G401 (cell line): ENCODE results near the gene TOGARAM2. TPM values are rescaled to one million over a fixed set of nuclear protein-coding genes. Genes with fewer than 3 reads are reported as not detected.

ENCODE experiments used
- DNase-seq: peaks from one replicate; pipeline ENCODE4 v3.0.0-alpha.2; 2015; ENCODE audit warnings: low spot score
- in situ Hi-C: cut with HindIII; loops from 2 replicates; pipeline ENCODE4 v1.10.0; 2016; ENCODE audit warnings: low sequenced_read_pairs, mixed read lengths
- total RNA-seq: library from RNA; depleted of rRNA; stranded (reverse); fragments of >200 nt; shearing (Covaris generic); gene quantifications from 2 replicates; pipeline ENCODE4 v1.2.3, GENCODE V29; 2014

Gene TOGARAM2
- total RNA-seq, 1 experiment from 2014 or later: 2.7 TPM

DNA sequence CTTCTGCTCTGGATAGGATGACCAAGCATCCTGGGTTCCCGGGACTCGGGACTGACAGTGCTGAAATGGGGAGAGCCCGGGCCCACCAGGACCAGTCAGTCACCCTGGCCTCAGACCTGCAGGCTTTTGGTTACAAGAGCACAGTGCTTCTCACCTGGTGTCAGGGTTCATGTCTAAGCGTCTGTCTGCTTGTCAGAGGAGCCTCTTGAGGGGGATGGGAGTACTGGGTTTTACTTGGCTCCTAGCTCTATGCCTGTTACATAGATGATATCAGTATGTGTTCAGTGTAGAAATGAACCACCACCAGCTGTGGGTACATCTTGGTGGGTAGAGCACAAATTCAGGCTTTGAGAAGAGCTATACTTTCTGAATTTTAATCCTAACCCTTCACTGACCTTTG lies 63.4 kb downstream of the TOGARAM2 start:
- in situ Hi-C loops: no loop called here
- no peak for DNase-seq

DNA sequence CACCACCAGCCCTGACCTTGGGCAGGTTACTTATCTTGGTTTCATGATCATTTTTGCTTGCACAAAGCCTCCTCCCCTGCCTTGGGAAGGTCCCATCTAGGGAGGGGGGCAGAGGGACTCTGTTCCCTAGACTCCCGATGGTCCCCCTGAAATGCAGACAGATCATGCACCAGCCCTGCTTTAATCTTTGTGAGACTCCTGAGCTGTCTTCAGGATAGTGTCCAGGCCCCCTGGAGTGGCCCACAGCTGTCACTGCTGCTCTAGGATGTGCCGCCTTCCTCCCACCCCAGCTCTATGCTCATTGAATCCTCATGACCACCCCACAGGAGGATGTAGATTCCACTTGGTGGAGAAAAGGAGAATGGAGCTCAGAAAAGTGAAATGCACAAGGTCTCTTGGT lies 65.2 kb downstream of the TOGARAM2 start:
- in situ Hi-C loops: no loop called here
- no peak for DNase-seq

DNA sequence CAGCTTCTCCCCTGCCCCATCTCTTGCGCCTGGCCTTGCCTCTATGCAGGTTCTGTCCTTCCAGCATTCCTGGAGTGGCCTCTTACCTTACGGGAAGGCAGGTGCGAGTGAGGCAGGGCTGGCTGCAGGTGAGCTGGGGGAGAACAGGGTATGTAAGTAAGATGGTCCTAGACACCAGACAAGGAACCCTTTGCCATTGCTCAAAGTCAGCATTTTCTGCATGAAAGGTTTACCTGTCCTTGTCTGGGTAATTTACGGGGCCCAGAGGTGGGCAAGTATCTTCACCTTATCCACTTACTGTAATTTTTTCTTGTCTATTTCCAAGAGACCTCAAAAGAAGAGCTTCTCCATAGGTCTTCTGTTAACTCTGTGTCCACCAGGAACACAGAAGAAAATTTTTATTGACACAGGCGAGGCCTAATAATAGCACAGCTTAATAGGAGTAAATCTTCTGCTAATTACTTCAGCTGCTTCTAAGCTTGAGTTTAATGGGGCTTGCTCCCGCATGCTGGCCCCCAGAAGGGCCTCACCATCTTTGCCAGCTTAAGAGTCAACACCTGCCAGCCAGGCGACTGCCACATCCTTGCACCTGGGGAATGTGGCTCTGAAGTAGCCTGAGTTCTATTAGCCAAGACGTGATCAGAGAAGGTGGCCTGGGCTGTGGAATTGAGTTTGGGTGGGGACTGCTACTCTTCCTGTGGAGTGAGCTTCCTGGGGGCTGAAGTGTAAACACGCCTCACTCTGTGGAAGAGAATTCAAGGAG lies 66.2 kb downstream of the TOGARAM2 start:
- in situ Hi-C loops: no loop called here
- DNase-seq: no peak

DNA sequence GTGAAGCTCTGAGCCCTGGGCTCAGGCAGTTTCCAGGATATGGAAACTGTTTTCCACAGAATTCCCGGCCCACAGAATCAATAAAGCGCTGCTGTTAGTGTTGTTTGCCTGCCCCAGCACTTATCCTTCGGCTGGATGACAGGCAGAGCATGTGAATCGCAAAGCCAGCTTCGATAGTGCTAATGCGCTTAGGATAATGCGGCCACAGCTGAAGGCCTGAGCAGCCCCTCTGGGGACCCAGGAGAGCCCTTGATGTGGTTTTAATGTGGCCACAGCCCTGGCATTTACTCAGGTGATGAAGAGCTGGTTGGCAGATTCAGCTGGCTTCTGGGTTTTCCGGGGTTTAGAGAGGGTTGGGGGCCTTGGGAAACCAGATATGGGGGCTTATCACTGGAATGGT lies 69.5 kb downstream of the TOGARAM2 start:
- in situ Hi-C loops: no loop called here
- no peak for DNase-seq

DNA sequence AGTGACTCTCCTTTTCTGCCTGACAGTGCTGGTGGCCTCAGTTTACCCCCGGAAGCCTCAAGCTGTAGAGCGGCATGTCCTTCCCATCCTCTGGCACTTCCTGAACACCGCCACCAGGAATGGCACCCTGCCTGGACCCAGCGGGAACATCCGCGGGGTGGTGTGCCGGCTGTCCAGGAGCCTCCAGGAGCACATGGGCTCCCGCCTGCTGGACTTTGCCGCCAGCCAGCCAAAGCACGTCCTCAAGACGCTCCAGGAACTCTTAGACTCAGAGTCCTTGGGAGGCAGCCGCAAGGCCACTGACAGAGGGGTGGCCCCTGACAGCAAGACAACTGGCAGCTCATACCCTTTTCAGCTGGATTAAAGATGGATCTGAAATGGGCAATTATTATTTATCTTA lies 70.6 kb downstream of the TOGARAM2 start:
- in situ Hi-C loops: no loop called here
- DNase-seq: no peak

DNA sequence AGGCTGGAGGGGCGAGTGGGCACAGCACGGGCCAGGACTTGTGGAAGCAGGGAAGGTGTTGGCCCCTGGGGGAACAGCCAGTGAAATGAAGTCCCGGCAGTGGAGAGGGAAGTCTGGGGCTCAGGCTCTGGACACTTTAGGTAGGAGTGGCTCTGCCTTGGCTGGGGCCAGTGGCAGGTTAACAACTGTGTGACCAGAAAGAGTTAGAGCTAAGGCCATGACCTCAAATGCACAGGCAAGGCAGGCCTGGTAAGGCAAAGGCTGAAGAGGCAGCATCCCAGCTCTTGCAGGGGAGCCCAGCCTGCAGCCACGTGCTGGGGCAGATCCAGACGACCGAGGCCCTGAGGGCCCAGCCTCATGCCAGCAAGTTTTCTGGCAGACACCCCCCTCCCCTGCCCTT lies 71.7 kb downstream of the TOGARAM2 start:
- in situ Hi-C loops: no loop called here
- DNase-seq: no peak

DNA sequence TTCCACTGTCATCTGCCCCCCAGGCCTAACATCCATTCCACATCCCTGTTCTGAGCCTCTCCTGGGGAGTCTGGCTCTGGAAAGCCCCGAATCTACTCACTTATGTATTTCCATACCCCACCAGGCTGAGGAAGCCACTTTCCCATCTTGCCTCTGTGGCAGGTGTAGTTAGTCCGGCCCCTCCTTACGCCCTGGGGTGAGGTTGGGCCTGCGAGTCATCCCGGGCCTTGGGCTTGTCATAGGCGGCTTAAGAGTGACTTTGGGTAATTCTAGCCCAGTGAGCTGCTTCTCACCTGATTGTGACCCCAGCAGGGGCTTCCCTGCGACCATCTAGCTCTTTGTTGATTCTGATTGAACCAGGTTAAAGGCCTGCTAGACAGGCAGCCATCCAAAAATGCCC lies 72.1 kb downstream of the TOGARAM2 start:
- no peak for DNase-seq
- in situ Hi-C loops: no loop called here

DNA sequence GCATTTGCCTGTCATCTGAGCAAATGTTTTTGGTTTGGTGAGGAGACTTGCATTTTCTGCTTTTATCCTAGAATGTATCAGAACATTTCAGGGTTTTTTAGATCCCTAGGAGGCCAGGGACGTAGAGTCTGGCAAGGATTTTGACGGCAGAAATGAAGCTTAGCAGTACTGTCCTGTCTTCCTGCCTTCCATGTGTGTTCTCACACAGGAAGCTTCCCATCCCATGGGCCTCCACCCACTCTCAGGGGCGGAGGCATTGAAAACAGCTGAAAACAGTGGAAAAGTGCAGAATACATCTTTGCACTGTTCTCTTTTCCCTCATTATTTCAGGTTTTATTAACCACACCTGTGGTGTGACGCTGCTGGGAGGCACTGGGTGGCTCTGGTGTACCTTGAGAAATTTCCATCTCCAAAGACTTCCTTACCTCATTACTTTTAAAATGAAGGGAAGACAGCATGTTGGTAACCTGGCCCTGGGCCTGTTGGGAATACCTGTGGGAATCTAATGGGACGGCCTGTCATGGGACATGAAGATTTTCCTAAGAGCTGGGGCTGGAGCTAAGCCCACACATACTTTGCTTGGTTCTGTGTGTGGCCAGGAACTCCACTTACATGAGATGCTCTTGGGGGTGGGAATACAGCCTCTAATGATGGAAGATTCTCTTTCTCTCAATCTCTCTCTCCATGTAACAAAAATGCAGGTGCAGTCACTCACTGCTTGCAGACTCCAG lies 72.7 kb downstream of the TOGARAM2 start:
- in situ Hi-C loops: no loop called here
- DNase-seq: no peak

DNA sequence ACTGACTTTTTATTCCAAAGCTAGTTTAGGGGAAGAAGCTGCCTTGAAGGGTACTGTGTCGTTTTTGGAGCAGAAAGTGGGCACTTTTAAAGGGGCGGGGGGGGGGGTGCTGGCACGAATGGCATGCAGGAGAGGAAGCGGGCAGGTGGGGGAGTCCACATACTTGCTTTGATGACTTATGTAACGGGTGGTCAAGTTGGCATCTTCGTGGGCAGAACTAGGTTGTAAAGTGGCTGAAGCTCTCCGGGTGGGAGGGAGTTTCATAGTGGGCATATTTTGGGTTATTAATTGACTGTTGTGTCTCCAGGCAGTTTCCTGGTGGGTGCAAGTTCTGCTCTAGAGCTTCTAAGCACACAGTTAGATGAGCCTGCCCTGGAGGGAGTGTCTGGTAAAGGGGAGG lies 73.3 kb downstream of the TOGARAM2 start:
- no peak for DNase-seq
- in situ Hi-C loops: no loop called here

DNA sequence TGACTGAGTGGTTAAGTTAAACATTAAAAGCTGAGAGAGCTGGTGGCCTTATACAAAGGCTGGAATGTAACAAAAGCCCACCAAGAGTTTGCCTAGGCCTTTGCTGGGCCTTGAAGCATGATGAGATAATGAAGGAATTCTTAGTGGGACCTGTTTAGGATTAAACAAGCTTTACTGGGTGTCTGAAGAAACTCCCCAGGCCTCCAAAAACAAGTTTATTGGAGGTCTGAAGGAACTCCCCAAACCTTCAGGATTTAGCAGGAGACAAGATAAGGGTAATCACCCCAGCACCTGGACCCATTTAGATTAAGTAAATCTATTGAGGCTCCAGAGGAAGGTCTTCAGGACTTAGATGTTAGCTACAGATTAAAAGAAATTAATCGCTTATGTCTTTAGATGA lies 74.5 kb downstream of the TOGARAM2 start:
- in situ Hi-C loops: no loop called here
- DNase-seq: no peak

DNA sequence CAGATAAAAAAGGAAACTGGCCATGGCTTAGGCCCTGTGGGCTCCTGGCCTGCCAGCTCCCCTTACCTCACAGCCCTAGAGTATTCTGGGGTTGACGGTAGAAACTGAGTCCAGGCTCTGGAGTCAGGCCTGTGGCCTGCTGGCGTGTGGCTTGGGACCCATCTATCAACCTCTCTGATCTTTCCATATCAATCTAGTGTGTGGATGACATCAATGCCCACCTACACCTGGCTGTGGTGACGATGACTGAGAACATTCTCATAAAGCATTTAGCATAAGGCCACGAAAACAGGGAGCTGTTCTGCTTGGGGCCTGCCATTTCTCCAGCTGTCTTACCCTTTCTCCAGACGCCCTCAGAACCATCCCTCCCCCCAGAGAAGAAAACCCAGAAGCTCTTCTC lies 75.4 kb downstream of the TOGARAM2 start:
- in situ Hi-C loops: no loop called here
- DNase-seq: no peak

DNA sequence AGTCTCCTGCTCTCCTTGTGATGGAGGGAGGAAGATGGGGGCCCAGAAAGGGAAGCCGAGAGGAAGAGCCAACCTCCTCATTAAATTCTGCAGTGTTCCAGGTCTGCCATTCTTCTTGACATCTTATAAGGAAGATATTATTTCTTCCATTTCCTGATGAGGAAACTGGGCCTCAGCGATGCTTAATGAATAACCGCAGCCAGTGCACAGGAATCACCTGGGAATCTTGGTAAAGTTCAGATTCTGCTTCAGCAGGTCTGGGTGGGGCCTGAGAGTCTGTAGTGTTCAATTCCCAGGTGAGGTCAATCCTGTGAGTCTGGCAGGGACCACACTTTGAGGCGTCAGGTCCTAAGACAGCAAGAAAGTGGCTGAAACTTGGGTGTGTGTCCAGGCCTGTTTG lies 75.9 kb downstream of the TOGARAM2 start:
- in situ Hi-C loops: no loop called here
- DNase-seq: no peak

DNA sequence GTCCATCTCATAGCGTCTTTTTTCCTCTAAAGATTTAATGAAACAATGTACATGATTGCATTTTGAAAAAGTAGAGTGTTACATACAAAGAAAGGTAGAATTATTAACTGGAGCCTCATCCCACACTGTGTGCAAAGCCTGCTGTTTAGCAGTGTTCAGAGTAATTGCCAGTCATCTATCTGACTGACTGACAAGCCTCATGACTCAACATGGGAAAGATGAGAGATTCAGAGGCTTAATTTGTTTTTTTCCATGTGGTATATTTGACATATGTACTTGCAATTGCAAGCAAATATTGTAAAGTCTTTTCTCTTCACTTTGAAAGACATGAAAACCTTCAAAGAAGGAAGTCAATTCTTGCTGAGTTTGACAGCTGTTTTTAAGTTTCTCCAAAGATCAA lies 78.5 kb downstream of the TOGARAM2 start:
- in situ Hi-C loops: no loop called here
- no peak for DNase-seq

DNA sequence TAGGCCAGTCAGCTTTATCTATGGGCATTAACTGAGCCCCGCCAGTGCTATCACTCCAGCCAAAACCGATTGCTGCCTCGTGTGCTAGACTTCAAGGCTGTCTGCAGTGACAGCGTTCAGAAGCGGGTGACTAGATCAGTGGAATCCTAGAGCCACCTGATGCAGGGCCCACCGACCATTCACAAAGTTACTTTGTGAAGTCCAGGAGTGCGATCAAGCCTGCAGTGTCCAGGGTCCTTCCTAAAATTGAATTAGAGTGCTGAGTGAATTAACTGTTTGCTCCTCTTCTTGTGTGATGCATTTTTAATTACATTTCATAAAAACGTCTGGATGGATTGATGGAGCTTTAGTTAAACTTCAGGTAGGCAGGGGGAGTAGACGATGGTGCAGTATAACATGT lies 79.3 kb downstream of the TOGARAM2 start:
- in situ Hi-C loops: no loop called here
- DNase-seq: no peak

DNA sequence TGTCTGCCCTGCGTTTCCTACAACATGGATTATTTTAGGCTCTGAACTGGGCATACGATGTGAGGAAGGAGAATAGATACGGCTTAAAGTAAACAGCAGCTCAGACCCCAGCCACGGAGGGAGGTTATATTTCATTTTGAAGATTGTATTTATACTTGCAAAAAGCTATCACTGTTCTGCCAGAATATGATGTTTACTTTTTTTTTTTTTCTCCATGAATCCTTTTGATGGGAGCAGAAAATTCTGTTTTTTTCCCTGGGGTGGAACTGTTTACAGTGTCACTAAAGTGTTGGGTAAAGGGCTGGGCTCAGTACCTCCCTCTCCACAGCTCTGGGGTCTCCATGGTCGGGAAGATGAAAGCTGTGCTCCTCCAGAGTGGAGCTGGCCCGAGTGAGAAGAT lies 80.1 kb downstream of the TOGARAM2 start:
- no peak for DNase-seq
- in situ Hi-C loops: no loop called here

DNA sequence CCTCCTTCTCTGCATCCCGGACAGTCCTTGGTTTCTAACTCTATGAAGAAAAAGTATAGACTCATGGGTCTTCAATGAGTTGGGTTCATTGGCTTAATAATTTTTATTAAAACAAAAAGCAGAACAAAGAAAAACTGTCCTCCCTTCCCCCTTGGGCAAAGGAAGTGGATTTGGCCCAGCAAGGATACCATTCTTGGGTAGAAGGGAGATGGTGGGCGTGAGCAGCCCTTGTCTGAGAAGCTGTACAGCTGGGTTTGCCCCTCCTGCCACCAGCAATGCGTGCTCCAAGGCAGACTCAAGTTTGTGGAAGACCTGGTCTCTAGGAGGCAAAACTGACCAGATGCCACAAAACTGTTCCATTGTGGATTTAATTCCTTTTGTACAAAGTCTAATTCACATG lies 80.5 kb downstream of the TOGARAM2 start:
- DNase-seq: no peak
- in situ Hi-C loops: no loop called here

DNA sequence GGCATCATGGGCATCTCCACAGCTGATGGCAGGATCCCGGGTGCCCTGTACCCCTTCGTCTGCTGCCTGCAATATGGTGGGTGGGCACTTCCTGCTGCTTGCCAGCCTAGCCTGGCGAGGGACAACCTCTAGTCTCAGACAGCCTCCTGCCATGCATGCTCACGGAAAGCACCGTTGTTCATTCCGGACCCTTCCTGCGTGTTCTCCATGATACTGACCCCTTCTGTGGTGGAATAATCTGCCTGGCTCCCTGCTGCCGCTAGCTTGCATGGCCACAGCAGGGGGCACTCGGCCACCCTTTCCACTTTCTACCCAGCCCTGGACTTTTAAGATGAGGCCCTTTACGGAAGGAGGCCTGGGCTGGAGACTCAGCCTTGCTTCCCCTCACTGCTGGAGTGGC lies 81.3 kb downstream of the TOGARAM2 start:
- in situ Hi-C loops: no loop called here
- no peak for DNase-seq

DNA sequence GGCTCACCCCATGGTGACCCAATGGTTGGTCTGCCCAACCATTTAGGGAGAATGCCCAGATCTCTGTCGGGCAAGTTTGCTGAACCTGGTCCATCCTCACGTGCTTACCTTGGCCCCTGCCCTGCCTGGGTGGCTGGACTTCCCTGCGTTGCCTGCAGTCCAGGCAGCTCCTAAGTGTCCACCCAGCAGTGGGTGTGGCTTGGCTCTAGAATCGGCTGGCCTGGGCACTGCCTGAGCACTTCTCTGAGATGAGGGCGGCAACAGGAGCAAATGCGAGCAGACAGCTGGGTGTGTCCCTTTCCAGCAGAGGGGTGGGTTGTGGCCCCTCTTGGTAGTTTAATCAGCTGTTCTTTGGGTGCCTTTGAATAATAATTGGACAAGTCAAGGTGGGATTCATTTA lies 82.0 kb downstream of the TOGARAM2 start:
- DNase-seq: no peak
- in situ Hi-C loops: no loop called here

DNA sequence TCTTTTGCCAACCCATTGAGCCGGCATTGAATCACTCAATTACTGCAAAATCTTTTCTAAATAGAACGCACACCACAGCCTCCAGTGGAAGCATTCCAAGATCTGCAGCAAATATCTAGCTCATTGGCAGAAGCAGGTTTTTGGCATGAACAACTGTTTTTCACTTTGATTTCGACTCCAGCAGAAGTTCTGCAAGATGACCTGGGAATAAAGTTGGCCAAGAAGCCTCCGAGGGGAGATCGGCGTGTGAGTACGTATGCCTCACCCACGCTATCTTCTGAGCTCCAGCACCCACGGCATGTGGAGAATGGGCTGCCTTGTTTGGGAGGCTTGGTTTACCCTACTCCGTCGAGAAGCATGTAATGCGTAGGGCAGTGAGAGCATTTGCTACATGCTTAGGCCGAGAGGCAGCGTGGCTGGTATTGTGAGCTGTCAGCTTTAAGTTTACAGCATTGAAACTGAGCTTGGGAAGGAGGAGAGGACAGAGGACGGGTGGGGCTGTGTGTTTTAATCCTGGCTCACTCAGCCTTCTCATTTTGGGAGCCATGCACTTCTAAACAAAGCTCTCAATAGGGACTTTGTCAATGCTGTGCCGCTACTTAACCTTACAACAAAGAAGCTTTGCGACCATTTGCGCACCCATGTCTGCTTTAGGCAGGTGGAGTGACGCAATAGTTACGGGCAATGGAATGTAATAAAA lies 82.7 kb downstream of the TOGARAM2 start:
- in situ Hi-C loops: no loop called here
- peak; percentile 15 for DNase-seq

DNA sequence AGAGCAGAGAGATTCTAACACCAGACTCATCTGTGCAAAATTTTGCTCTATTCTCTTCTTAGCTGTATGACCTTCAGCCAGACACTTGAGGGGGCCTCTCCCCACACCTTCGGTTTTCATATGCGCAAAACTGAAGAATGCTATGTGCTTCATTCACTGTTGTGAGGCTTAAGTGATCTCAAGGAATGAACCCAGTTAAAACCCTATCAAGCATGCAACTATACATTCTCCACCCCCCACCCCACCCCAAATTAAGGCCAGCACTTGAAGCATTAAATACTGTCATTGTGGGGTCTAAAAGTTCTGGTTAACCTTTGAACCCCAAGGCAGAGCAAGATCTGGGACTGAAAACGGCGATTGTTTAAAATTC lies 83.2 kb downstream of the TOGARAM2 start:
- no peak for DNase-seq
- in situ Hi-C loops: no loop called here

DNA sequence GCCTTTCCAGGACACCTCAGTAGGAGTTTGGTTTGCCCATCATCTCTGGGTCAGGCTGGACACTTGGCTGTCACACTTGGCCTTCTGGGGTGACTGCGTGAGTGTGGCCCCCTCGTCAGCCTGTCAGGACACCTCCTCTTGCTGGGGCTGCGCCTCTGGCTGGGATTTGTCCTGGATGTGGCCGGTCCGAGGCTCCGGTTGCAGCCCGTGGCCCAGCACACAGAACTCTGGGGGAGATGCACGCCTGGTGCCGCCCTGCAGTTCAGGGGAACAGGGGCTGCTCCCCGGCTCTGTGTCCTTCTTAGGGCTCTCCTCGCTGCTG lies 83.6 kb downstream of the TOGARAM2 start:
- DNase-seq: no peak
- in situ Hi-C loops: no loop called here
